K562 (cell line): ENCODE results near the gene BTBD1. TPM values are rescaled to one million over a fixed set of nuclear protein-coding genes. Genes with fewer than 3 reads are reported as not detected.
A peak's percentile ranks its signal among the peaks of the same experiment; 100 is the strongest.

Source experiments
- ARHGAP35 ChIP-seq: fragments of 450-650 bp; IDR thresholded peaks from 2 replicates; pipeline ENCODE4 v1.6.1; 2018; ENCODE audit not compliant: partially characterized antibody
- ARID2 ChIP-seq: fragments of 450-650 bp; IDR thresholded peaks from 2 replicates; pipeline ENCODE4 v1.6.1; 2017; ENCODE audit warnings: antibody characterized with exemption, mild to moderate bottlenecking
- ELF1 ChIP-seq: fragments of 200-800 bp; sonication (Bioruptor generic); IDR thresholded peaks from 2 replicates; pipeline ENCODE4 v1.6.1; 2016; ENCODE audit warnings: missing genetic modification characterization, missing compliant biosample characterization
- GATAD2A ChIP-seq: fragments of 450-650 bp; IDR thresholded peaks from 2 replicates; pipeline ENCODE4 v1.6.1; 2017
- NFIC ChIP-seq: fragments of 450-650 bp; IDR thresholded peaks from 2 replicates; pipeline ENCODE4 v1.6.1; 2017; ENCODE audit warnings: mild to moderate bottlenecking, inconsistent platforms
- POLR2G ChIP-seq: fragments of 200-400 bp; formaldehyde crosslinking; IDR thresholded peaks from 2 replicates; pipeline ENCODE4 v1.6.1; 2017; ENCODE audit warnings: low read depth, mild to moderate bottlenecking, antibody characterized with exemption, low read length, moderate library complexity
- YY1 ChIP-seq, 3 experiments: IDR thresholded peaks; 2 replicates each; pipeline ENCODE4 v1.6.1; 2011; ENCODE audit warnings: low read length in 2 of 3, mild to moderate bottlenecking in 2 of 3, moderate library complexity in 2 of 3, borderline replicate concordance in 1 of 3, control low read depth in 1 of 3, low read depth in 1 of 3; ENCODE audit not compliant: insufficient read depth in 3 of 3, insufficient replicate concordance in 2 of 3, control insufficient read depth in 1 of 3, insufficient read length in 1 of 3; ENCODE audit errors: extremely low read depth in 1 of 3
- polyA plus RNA-seq, 8 experiments: library from polyadenylated mRNA; depleted of rRNA in 4 of 8; stranded (reverse) in 5 of 8; unstranded in 3 of 8; fragments of >200 nt; fragmentation: Nextera tagmentation in 2 of 8; fragmentation: Illumina TruSeq in 1 of 8; extraction: Ambion mirVana in 2 of 8; extraction: Trizol in 1 of 8; gene quantifications; 2 replicates each; pipeline versions ENCODE4 v1.2.1 to v1.2.3, GENCODE V29; 2011 to 2014; ENCODE audit warnings: inconsistent platforms in 1 of 8, missing spikeins in 1 of 8
- total RNA-seq, 7 experiments: library from RNA; depleted of rRNA in 6 of 7; stranded (reverse); fragments of >200 nt in 6 of 7; fragmentation: Illumina TruSeq in 2 of 7; extraction: Trizol in 2 of 7; gene quantifications; 2 replicates each; pipeline versions ENCODE4 v1.2.1 to v1.2.3, GENCODE V29; 2011 to 2021; ENCODE audit warnings: low replicate concordance in 1 of 7
- TF ChIP-seq, protein P1 (sequence below), 2 experiments: fragments of 450-650 bp; formaldehyde crosslinking in 1 of 2; IDR thresholded peaks; 2 replicates each; pipeline versions ENCODE4 v1.4.0 to v1.6.1; 2014 to 2020; ENCODE audit warnings: mild to moderate bottlenecking in 2 of 2, borderline replicate concordance in 1 of 2, low read depth in 1 of 2
- TF ChIP-seq, protein P2 (sequence below): fragments of 250-450 bp; sonication (Bioruptor Pico); IDR thresholded peaks from 2 replicates; pipeline ENCODE4 v1.4.0; 2020; ENCODE audit warnings: mild to moderate bottlenecking, moderate library complexity

BTBD1 gene
- total and polyA plus RNA-seq, 9 of the 15 experiments (the other 6 are each of a cell fraction or from before 2014, with no cell fraction given): 19.4 to 106 (median 90.4) TPM

DNA sequence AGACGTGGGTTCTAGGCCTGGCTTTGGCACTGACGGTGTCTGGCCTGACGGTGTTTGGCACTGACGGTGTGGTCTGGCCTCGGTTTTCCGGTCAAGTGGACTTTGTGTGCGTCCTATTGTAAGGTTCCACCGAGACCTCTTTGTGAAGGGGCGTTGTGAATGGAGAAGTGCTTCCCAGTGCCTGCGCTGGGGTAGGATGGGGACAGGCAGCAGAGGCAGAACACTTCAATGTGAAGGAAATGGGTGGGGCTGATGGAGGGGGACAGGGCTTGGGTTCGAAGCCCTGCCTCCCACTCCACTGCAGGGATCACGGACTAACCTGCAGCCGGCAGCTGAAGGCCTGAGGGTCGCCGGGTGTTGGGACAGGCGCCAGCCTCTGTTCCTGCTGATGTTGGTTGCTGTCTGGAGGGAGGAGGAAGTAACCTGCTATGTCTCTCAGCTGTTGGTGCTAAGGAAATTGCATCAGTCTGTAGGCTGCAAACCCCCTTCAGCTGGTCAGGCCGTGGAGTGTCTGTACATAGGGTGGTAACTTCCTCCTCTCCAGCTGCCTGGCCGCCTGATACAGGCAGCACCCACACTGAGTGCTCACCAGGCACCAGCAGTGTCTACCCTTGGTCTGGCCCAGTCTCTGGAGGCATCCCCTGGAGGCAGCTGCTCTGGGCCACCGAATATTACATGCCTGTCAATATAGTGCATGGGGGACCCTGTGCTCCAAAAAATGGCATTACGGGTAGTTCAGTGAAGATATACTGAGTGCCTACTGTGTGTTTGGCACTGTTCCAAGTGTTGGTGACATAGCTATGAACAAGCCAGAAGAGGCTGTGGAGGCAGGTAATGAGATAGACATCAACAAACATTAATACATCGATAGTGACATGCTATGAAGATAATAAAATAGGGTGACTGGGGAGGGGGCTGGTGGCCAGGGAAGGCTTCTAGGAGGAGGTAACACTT, 41.5 kb upstream of the BTBD1 start (continued):
- TF ChIP-seq, protein P1, sequence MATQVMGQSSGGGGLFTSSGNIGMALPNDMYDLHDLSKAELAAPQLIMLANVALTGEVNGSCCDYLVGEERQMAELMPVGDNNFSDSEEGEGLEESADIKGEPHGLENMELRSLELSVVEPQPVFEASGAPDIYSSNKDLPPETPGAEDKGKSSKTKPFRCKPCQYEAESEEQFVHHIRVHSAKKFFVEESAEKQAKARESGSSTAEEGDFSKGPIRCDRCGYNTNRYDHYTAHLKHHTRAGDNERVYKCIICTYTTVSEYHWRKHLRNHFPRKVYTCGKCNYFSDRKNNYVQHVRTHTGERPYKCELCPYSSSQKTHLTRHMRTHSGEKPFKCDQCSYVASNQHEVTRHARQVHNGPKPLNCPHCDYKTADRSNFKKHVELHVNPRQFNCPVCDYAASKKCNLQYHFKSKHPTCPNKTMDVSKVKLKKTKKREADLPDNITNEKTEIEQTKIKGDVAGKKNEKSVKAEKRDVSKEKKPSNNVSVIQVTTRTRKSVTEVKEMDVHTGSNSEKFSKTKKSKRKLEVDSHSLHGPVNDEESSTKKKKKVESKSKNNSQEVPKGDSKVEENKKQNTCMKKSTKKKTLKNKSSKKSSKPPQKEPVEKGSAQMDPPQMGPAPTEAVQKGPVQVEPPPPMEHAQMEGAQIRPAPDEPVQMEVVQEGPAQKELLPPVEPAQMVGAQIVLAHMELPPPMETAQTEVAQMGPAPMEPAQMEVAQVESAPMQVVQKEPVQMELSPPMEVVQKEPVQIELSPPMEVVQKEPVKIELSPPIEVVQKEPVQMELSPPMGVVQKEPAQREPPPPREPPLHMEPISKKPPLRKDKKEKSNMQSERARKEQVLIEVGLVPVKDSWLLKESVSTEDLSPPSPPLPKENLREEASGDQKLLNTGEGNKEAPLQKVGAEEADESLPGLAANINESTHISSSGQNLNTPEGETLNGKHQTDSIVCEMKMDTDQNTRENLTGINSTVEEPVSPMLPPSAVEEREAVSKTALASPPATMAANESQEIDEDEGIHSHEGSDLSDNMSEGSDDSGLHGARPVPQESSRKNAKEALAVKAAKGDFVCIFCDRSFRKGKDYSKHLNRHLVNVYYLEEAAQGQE (IDR thresholded peaks at IDR 0.05; ENCODE audit: borderline replicate concordance): peak; percentile 33; the same call in 1 of the 2 replicates
- TF ChIP-seq, protein P1 (CRISPR knock-in tag; IDR thresholded peaks at IDR 0.05; ENCODE audit: low read depth): no peak
- TF ChIP-seq ELF1 (tag): peak; percentile 54; the same call in 1 of the 2 replicates
- TF ChIP-seq, protein P2, sequence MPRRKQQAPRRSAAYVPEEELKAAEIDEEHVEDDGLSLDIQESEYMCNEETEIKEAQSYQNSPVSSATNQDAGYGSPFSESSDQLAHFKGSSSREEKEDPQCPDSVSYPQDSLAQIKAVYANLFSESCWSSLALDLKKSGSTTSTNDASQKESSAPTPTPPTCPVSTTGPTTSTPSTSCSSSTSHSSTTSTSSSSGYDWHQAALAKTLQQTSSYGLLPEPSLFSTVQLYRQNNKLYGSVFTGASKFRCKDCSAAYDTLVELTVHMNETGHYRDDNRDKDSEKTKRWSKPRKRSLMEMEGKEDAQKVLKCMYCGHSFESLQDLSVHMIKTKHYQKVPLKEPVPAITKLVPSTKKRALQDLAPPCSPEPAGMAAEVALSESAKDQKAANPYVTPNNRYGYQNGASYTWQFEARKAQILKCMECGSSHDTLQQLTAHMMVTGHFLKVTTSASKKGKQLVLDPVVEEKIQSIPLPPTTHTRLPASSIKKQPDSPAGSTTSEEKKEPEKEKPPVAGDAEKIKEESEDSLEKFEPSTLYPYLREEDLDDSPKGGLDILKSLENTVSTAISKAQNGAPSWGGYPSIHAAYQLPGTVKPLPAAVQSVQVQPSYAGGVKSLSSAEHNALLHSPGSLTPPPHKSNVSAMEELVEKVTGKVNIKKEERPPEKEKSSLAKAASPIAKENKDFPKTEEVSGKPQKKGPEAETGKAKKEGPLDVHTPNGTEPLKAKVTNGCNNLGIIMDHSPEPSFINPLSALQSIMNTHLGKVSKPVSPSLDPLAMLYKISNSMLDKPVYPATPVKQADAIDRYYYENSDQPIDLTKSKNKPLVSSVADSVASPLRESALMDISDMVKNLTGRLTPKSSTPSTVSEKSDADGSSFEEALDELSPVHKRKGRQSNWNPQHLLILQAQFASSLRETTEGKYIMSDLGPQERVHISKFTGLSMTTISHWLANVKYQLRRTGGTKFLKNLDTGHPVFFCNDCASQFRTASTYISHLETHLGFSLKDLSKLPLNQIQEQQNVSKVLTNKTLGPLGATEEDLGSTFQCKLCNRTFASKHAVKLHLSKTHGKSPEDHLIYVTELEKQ (CRISPR knock-in tag): no peak
- TF ChIP-seq YY1 (IDR thresholded peaks at IDR 0.05; ENCODE audit: borderline replicate concordance in 1 of 3, control insufficient read depth in 1 of 3, extremely low read depth in 1 of 3, insufficient read depth in 3 of 3, insufficient read length in 1 of 3, insufficient replicate concordance in 2 of 3, low read depth in 1 of 3, low read length in 2 of 3): no peak
- TF ChIP-seq GATAD2A: no peak
- TF ChIP-seq NFIC: peak; percentile 97
- TF ChIP-seq ARHGAP35: no peak
- TF ChIP-seq ARID2: no peak
- peak; percentile 75 for TF ChIP-seq POLR2G
